Testis (tissue), 3 donors: ENCODE data around the gene TNFAIP3. TPM values are rescaled to one million over a fixed set of nuclear protein-coding genes. Genes with fewer than 3 reads are reported as not detected.

Experiments
- polyA plus RNA-seq: library from polyadenylated mRNA; stranded (reverse); fragments of 350-450 nt; fragmentation: Illumina TruSeq; extraction: RNeasy Lipid Tissue Mini Kit (QIAGEN cat#74804); gene quantifications from one replicate; pipeline ENCODE4 v1.2.3, GENCODE V29; 2014; ENCODE audit warnings: low read depth, low replicate concordance; ENCODE audit not compliant: insufficient read depth
- total RNA-seq, 2 donors: library from RNA; depleted of rRNA; stranded (reverse); fragments of >200 nt; gene quantifications; one replicate each; pipeline ENCODE4 v1.2.3, GENCODE V29; 2016

The TNFAIP3 gene
- total and polyA plus RNA-seq, 3 donors from 2014 or later, result 12.6 to 25.1 (median 15.2) TPM

Other genes with a start within 250 kb of the TNFAIP3 start
- gene PERP, start 240.2 kb downstream of the TNFAIP3 start, total RNA-seq, result 1 to 10 TPM; 7.0 to 8.2 TPM
- gene PERP, start 240.2 kb downstream of the TNFAIP3 start, polyA plus RNA-seq, result 13.8 TPM